ENCODE measurements around the gene CPLANE1. TPM values are rescaled to one million over a fixed set of nuclear protein-coding genes. Genes with fewer than 3 reads are reported as not detected.
"Not testable (repeated sequence)": the region's sequence is repeated elsewhere in the genome, so short reads cannot be mapped to it uniquely, and the experiment has no call there.

Gene CPLANE1
- total and polyA plus RNA-seq, 2 experiments from 2014 or later: 5.8 to 13.7 TPM

GRCh38 chr5:37146896-37147295 lies 102.3 kb downstream of the CPLANE1 start:
- TF ChIP-seq, protein P1, sequence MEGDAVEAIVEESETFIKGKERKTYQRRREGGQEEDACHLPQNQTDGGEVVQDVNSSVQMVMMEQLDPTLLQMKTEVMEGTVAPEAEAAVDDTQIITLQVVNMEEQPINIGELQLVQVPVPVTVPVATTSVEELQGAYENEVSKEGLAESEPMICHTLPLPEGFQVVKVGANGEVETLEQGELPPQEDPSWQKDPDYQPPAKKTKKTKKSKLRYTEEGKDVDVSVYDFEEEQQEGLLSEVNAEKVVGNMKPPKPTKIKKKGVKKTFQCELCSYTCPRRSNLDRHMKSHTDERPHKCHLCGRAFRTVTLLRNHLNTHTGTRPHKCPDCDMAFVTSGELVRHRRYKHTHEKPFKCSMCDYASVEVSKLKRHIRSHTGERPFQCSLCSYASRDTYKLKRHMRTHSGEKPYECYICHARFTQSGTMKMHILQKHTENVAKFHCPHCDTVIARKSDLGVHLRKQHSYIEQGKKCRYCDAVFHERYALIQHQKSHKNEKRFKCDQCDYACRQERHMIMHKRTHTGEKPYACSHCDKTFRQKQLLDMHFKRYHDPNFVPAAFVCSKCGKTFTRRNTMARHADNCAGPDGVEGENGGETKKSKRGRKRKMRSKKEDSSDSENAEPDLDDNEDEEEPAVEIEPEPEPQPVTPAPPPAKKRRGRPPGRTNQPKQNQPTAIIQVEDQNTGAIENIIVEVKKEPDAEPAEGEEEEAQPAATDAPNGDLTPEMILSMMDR (IDR thresholded peaks at IDR 0.05; ENCODE audit: low read depth, low read length): no peak
- no peaks in the 10 kb centered on the region for H3K9me3 ChIP-seq (ENCODE audit: low read depth)
- no peak for DNase-seq (ENCODE audit: low read depth in 1 of 2, low spot score in 1 of 2)
- H3K4me1 ChIP-seq (ENCODE audit: low read depth): no peaks in the 10 kb centered on the region
- H3K36me3 ChIP-seq: peaks cover 31% of the 10 kb centered on the region
- no peak overlapping the region for H3K27ac ChIP-seq
- H3K27me3 ChIP-seq: no peaks in the 10 kb centered on the region
- no peak overlapping the region for H3K4me3 ChIP-seq

GRCh38 chr5:37136694-37137093 lies 112.5 kb downstream of the CPLANE1 start:
- no peaks in the 10 kb centered on the region for H3K27me3 ChIP-seq
- peaks cover 31% of the 10 kb centered on the region for H3K36me3 ChIP-seq
- H3K4me3 ChIP-seq: no peak overlapping the region
- H3K9me3 ChIP-seq (ENCODE audit: low read depth): no peaks in the 10 kb centered on the region
- no peaks in the 10 kb centered on the region for H3K4me1 ChIP-seq (ENCODE audit: low read depth)
- H3K27ac ChIP-seq: no peak overlapping the region
- TF ChIP-seq, protein P1 (IDR thresholded peaks at IDR 0.05; ENCODE audit: low read depth, low read length): no peak
- no peak for DNase-seq (ENCODE audit: low read depth in 1 of 2, low spot score in 1 of 2)

- not testable (repeated sequence) for H3K27ac ChIP-seq; DNase-seq (ENCODE audit: low read depth in 1 of 2, low spot score in 1 of 2); H3K9me3 ChIP-seq (ENCODE audit: low read depth); H3K4me1 ChIP-seq (ENCODE audit: low read depth); H3K4me3 ChIP-seq; H3K27me3 ChIP-seq
- H3K36me3 ChIP-seq: peaks cover 22% of the 10 kb centered on the region
Measured at GRCh38 chr5:37135312-37135711, 113.9 kb downstream of the CPLANE1 start.

DNA sequence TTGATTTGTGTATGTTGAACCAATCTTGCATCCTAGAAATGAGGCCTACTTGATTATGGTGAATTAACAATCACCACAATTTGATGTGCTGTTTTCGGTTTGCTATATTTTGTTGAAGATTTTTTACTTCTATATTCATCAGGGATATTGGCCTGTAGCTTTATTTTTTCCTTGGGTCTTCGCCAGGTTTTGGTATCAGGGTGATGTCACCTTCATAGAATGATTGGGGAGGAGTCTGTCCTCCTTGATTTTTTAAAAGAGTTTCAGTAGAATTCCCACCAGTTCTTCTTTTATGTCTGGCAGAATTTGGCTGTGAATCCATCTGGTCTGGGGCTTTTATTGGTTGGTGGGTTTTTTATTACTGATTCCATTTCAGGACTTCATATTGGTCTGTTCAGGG lies 115.2 kb downstream of the CPLANE1 start:
- Histone ChIP-seq H3K4me1 (ENCODE audit: low read depth) (no peaks in the 10 kb centered on the region), H3K9me3 (ENCODE audit: low read depth) (no peaks in the 10 kb centered on the region), H3K4me3 (no peak overlapping the region), H3K36me3 (peaks cover 16% of the 10 kb centered on the region), H3K27me3 (no peaks in the 10 kb centered on the region), H3K27ac (no peak overlapping the region)
- TF ChIP-seq, protein P1 (IDR thresholded peaks at IDR 0.05; ENCODE audit: low read depth, low read length): no peak
- peak in 1 of 2 donors; percentile 49 for DNase-seq (ENCODE audit: low read depth in 1 of 2, low spot score in 1 of 2)

GRCh38 chr5:37132646-37133045 lies 116.5 kb downstream of the CPLANE1 start:
- Histone ChIP-seq H3K27me3 (no peaks in the 10 kb centered on the region), H3K9me3 (ENCODE audit: low read depth) (no peaks in the 10 kb centered on the region), H3K27ac (no peak overlapping the region), H3K36me3 (peaks cover 7% of the 10 kb centered on the region), H3K4me3 (no peak overlapping the region), H3K4me1 (ENCODE audit: low read depth) (no peaks in the 10 kb centered on the region)
- TF ChIP-seq, protein P1 (IDR thresholded peaks at IDR 0.05; ENCODE audit: low read depth, low read length): no peak
- no peak for DNase-seq (ENCODE audit: low read depth in 1 of 2, low spot score in 1 of 2)

DNA sequence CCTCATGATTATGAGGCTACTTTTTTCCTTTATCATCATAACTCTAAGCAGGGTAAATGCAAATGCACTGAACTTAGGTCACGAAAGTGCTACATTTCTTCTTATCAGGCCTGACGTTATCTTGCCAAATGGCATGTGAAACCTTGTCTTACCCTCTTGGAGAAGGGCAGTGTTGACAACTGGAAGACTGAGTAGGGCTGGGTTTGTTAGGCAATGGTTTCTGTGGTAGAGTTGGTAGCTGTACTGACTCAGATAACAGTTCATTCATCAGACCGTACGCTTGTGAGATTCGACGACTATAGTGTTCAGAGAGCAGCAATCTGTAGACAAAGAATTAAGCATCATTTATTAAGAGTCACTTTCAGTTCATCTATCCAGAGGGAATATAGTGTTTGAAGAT lies 127.7 kb downstream of the CPLANE1 start:
- Histone ChIP-seq H3K27ac (peak overlapping the region; percentile 48), H3K4me1 (ENCODE audit: low read depth) (peaks cover 6% of the 10 kb centered on the region), H3K4me3 (no peak overlapping the region), H3K27me3 (no peaks in the 10 kb centered on the region), H3K9me3 (ENCODE audit: low read depth) (no peaks in the 10 kb centered on the region), H3K36me3 (peaks cover 27% of the 10 kb centered on the region)
- TF ChIP-seq, protein P1 (IDR thresholded peaks at IDR 0.05; ENCODE audit: low read depth, low read length): no peak
- DNase-seq (ENCODE audit: low read depth in 1 of 2, low spot score in 1 of 2): peak; percentile 47 to 61
